IMR-90 (cell line): ENCODE measurements around the gene NGB. TPM values are rescaled to one million over a fixed set of nuclear protein-coding genes. Genes with fewer than 3 reads are reported as not detected.

ENCODE experiments used
- ATAC-seq: fragments of 200-7000 bp; cut with Tn5 transposase; 2 replicates; pipeline ENCODE4 v1.9.1; 2020; ENCODE audit warnings: low read depth, mild to moderate bottlenecking, moderate library complexity
- BruUV-seq: library from RNA; stranded (reverse); fragments of 400-500 nt; replicated peaks from 2 replicates; lab custom pipeline; 2021; lab: Mats Ljungman, UMichigan
- CTCF ChIA-PET: fragments of 300-600 bp; formaldehyde crosslinking; extraction: SDS; loops from one replicate; lab custom pipeline; 2021; ENCODE audit warnings: antibody characterized with exemption; lab: Yijun Ruan, JAX
- POLR2A ChIA-PET: fragments of 300-600 bp; sonication (Branson Sonifier 250); formaldehyde crosslinking; loops from one replicate; lab custom pipeline; 2022; ENCODE audit warnings: antibody characterized with exemption; ENCODE audit not compliant: unreplicated experiment; lab: Charles Lee
- DNase-seq: peaks from one replicate; pipeline ENCODE4 v3.0.0; 2013
- H2AFZ ChIP-seq: replicated peaks from 2 replicates; pipeline ENCODE3; 2013; ENCODE audit warnings: low read length, mild to moderate bottlenecking; ENCODE audit not compliant: poor library complexity
- H2AK5ac ChIP-seq: 2 replicates; pipeline ENCODE4 v1.6.1; 2013; ENCODE audit warnings: low read depth, low read length, inconsistent platforms
- H2AK9ac ChIP-seq: replicated peaks from 2 replicates; pipeline ENCODE3; 2013; ENCODE audit warnings: mild to moderate bottlenecking, low read depth, low read length, moderate library complexity; ENCODE audit not compliant: poor library complexity
- H2BK120ac ChIP-seq: 2 replicates; pipeline ENCODE4 v1.6.1; 2013; ENCODE audit warnings: low read depth, low read length, inconsistent platforms
- H2BK15ac ChIP-seq: 3 replicates; pipeline ENCODE4 v1.6.1; 2013; ENCODE audit warnings: low read depth, low read length, inconsistent platforms
- H2BK20ac ChIP-seq: 2 replicates; pipeline ENCODE4 v1.6.1; 2013; ENCODE audit warnings: low read depth, mild to moderate bottlenecking, inconsistent platforms, low read length, moderate library complexity
- H2BK5ac ChIP-seq: 2 replicates; pipeline ENCODE4 v1.6.1; 2013; ENCODE audit warnings: mild to moderate bottlenecking, low read depth, low read length, inconsistent platforms; ENCODE audit not compliant: poor library complexity, severe bottlenecking
- H3K14ac ChIP-seq: replicated peaks from 2 replicates; pipeline ENCODE4 v1.6.1; 2013; ENCODE audit warnings: low read depth, low read length, inconsistent platforms
- H3K18ac ChIP-seq: 2 replicates; pipeline ENCODE4 v1.6.1; 2013; ENCODE audit warnings: low read depth, low read length, control low read depth
- H3K23ac ChIP-seq: 2 replicates; pipeline ENCODE4 v1.6.1; 2013; ENCODE audit warnings: low read depth, low read length, inconsistent platforms
- H3K27ac ChIP-seq: 2 replicates; pipeline ENCODE4 v1.5.1; 2013; ENCODE audit warnings: mild to moderate bottlenecking, control low read depth, low read length; ENCODE audit not compliant: insufficient read depth
- H3K27me3 ChIP-seq: 2 replicates; pipeline ENCODE4 v1.6.1; 2013; ENCODE audit warnings: low read length; ENCODE audit not compliant: control insufficient read depth, insufficient read depth
- H3K36me3 ChIP-seq: 2 replicates; pipeline ENCODE4 v1.6.1; 2013; ENCODE audit warnings: low read length, mixed read lengths; ENCODE audit not compliant: control insufficient read depth, insufficient read depth
- H3K4ac ChIP-seq: 2 replicates; pipeline ENCODE4 v1.6.1; 2013; ENCODE audit warnings: low read depth, low read length, inconsistent platforms
- H3K4me1 ChIP-seq: 2 replicates; pipeline ENCODE4 v1.6.1; 2013; ENCODE audit warnings: low read length, mixed read lengths; ENCODE audit not compliant: control insufficient read depth, insufficient read depth
- H3K4me2 ChIP-seq: 2 replicates; pipeline ENCODE4 v1.6.1; 2013; ENCODE audit warnings: low read depth, mild to moderate bottlenecking, control low read depth, low read length, moderate library complexity
- H3K4me3 ChIP-seq: 2 replicates; pipeline ENCODE4 v1.5.1; 2013; ENCODE audit warnings: low read depth, mild to moderate bottlenecking, control low read depth, low read length, moderate library complexity; ENCODE audit not compliant: insufficient read depth
- H3K56ac ChIP-seq: 2 replicates; pipeline ENCODE4 v1.6.1; 2013; ENCODE audit warnings: low read length, inconsistent platforms; ENCODE audit not compliant: insufficient read depth; ENCODE audit errors: extremely low read depth
- H3K79me1 ChIP-seq, 2 experiments: 2 replicates each; pipeline ENCODE4 v1.6.1; 2013; ENCODE audit warnings: low read length in 2 of 2, inconsistent platforms in 1 of 2, low read depth in 1 of 2
- H3K9ac ChIP-seq: 2 replicates; pipeline ENCODE4 v1.6.1; 2013; ENCODE audit warnings: low read depth, low read length, control low read depth
- H3K9me1 ChIP-seq: 2 replicates; pipeline ENCODE4 v1.6.1; 2013; ENCODE audit warnings: low read length, inconsistent platforms; ENCODE audit not compliant: insufficient read depth
- H3K9me3 ChIP-seq: 2 replicates; pipeline ENCODE4 v1.6.1; 2013; ENCODE audit warnings: low read length; ENCODE audit not compliant: control insufficient read depth, insufficient read depth
- H4K20me1 ChIP-seq: 2 replicates; pipeline ENCODE4 v1.6.1; 2013; ENCODE audit warnings: low read length, inconsistent platforms; ENCODE audit not compliant: insufficient read depth
- H4K5ac ChIP-seq: 2 replicates; pipeline ENCODE4 v1.6.1; 2013; ENCODE audit warnings: mild to moderate bottlenecking, low read depth, low read length, control low read depth
- H4K8ac ChIP-seq, 2 experiments: 2 replicates each; pipeline ENCODE4 v1.6.1; 2013; ENCODE audit warnings: low read depth in 2 of 2, low read length in 2 of 2, control low read depth in 1 of 2, inconsistent platforms in 1 of 2
- H4K91ac ChIP-seq: 2 replicates; pipeline ENCODE4 v1.6.1; 2013; ENCODE audit warnings: low read depth, low read length, inconsistent platforms; ENCODE audit not compliant: insufficient read depth
- BHLHE40 ChIP-seq: fragments of 150-350 bp; IDR thresholded peaks from 2 replicates; pipeline ENCODE4 v1.6.1; 2016; ENCODE audit warnings: mild to moderate bottlenecking, low read depth, low read length
- CEBPB ChIP-seq: IDR thresholded peaks from 2 replicates; pipeline ENCODE4 v1.6.1; 2012; ENCODE audit warnings: low read depth, low read length, improper control_type of control experiment
- CHD1 ChIP-seq: IDR thresholded peaks from 2 replicates; pipeline ENCODE4 v1.6.1; 2012; ENCODE audit warnings: low read depth, low read length, improper control_type of control experiment
- CTCF ChIP-seq: conservative IDR thresholded peaks from 2 replicates; pipeline ENCODE4 v1.5.1; 2012; ENCODE audit warnings: mild to moderate bottlenecking, low read depth, low read length, improper control_type of control experiment
- MAFK ChIP-seq: IDR thresholded peaks from 2 replicates; pipeline ENCODE4 v1.6.1; 2012; ENCODE audit warnings: low read depth, low read length, improper control_type of control experiment
- MAZ ChIP-seq: IDR thresholded peaks from 2 replicates; pipeline ENCODE4 v1.6.1; 2012; ENCODE audit warnings: low read depth, mild to moderate bottlenecking, low read length, improper control_type of control experiment, moderate library complexity, borderline replicate concordance
- NFE2L2 ChIP-seq: fragments of 150-350 bp; IDR thresholded peaks from 2 replicates; pipeline ENCODE4 v1.6.1; 2016; ENCODE audit warnings: low read depth, mild to moderate bottlenecking, low read length
- POLR2A ChIP-seq: IDR thresholded peaks from 2 replicates; pipeline ENCODE4 v1.6.1; 2012; ENCODE audit warnings: mild to moderate bottlenecking, low read depth, low read length
- RAD21 ChIP-seq: IDR thresholded peaks from 2 replicates; pipeline ENCODE4 v1.6.1; 2012; ENCODE audit warnings: low read length, improper control_type of control experiment
- RCOR1 ChIP-seq: IDR thresholded peaks from 2 replicates; pipeline ENCODE4 v1.6.1; 2012; ENCODE audit warnings: mild to moderate bottlenecking, low read length, improper control_type of control experiment; ENCODE audit not compliant: insufficient replicate concordance
- RFX5 ChIP-seq: IDR thresholded peaks from 2 replicates; pipeline ENCODE4 v1.8.0; 2012; ENCODE audit warnings: low read depth, mild to moderate bottlenecking, low read length, moderate library complexity
- SMC3 ChIP-seq: fragments of 150-350 bp; IDR thresholded peaks from 2 replicates; pipeline ENCODE4 v1.6.1; 2016; ENCODE audit warnings: low read depth, mild to moderate bottlenecking, antibody characterized with exemption, low read length, moderate library complexity
- USF2 ChIP-seq: fragments of 150-350 bp; IDR thresholded peaks from 2 replicates; pipeline ENCODE4 v1.6.1; 2017; ENCODE audit warnings: mild to moderate bottlenecking, antibody characterized with exemption, low read length, low read depth
- WGBS, 2 experiments: methylation state at CpG; one replicate each; pipeline versions ENCODE4 v1.1.5 to v1.1.7; 2013; ENCODE audit warnings: missing lambda C conversion rate in 2 of 2; ENCODE audit not compliant: insufficient read length in 1 of 2; ENCODE audit errors: extremely low coverage in 2 of 2; 5-methylcytosine and 5-hydroxymethylcytosine counted together
- dilution Hi-C: fragments of 300-500 bp; cut with HindIII; formaldehyde crosslinking; loops from one replicate; pipeline ENCODE4 v1.14.3; 2018; ENCODE audit warnings: low sequenced_read_pairs; ENCODE audit not compliant: unreplicated experiment
- in situ Hi-C: fragments of 300-500 bp; cut with MboI; formaldehyde crosslinking; loops from 3 replicates; pipeline ENCODE4 v1.14.3; 2019; ENCODE audit warnings: low sequenced_read_pairs, inconsistent platforms, mixed read lengths
- intact Hi-C: fragments of 100-400 bp; cut with micrococcal nuclease; formaldehyde crosslinking; loops from 2 replicates; pipeline ENCODE4 v1.10.0; 2022
- polyA plus RNA-seq, 3 experiments: library from polyadenylated mRNA; depleted of rRNA; stranded (reverse); fragments of >200 nt; gene quantifications; 2 replicates each; pipeline ENCODE4 v1.2.3, GENCODE V29; 2012; ENCODE audit warnings: low replicate concordance in 1 of 3
- total RNA-seq: library from RNA; depleted of rRNA; stranded (reverse); fragments of >200 nt; gene quantifications from 2 replicates; pipeline ENCODE4 v1.2.3, GENCODE V29; 2012

Gene NGB
- total and polyA plus RNA-seq, 2 of the 4 experiments (the other 2 are of a cell fraction) = not detected

GRCh38 chr14:77276959-77277358, 6.0 kb upstream of the NGB start:
- Histone ChIP-seq H3K56ac (no peak overlapping the region), H3K4me3 (no peak overlapping the region), H3K9ac (no peak overlapping the region), H2AK9ac (no peak overlapping the region), H3K27ac (no peak overlapping the region), H2AFZ (no peak overlapping the region), H3K23ac (no peak overlapping the region), H3K4ac (no peak overlapping the region), H3K14ac (no peak overlapping the region), H3K79me1 (no peaks in the 10 kb centered on the region), H3K36me3 (peaks cover 12% of the 10 kb centered on the region; the same call in 1 of the 2 replicates), H4K5ac (no peak overlapping the region), H4K91ac (no peak overlapping the region), H2BK20ac (no peak overlapping the region), H3K4me1 (no peaks in the 10 kb centered on the region), H2AK5ac (no peak overlapping the region), H3K9me3 (no peaks in the 10 kb centered on the region), H4K20me1 (no peaks in the 10 kb centered on the region), H3K27me3 (peaks cover 5% of the 10 kb centered on the region; the same call in 1 of the 2 replicates), H2BK15ac (no peak overlapping the region), H3K9me1 (no peaks in the 10 kb centered on the region), H2BK120ac (no peak overlapping the region), H3K4me2 (no peak overlapping the region), H2BK5ac (no peak overlapping the region), H3K18ac (no peak overlapping the region), H4K8ac (no peak overlapping the region)
- ChIA-PET CTCF (no interaction called here), POLR2A (no interaction called here)
- dilution Hi-C loops = no loop called here
- intact Hi-C loops = no loop called here
- in situ Hi-C loops = no loop called here
- DNase-seq (no peak), ATAC-seq (no peak)
- no TSS peak for BruUV-seq
- WGBS, 2 experiments = 90% methylated on average over 9 of the region's 12 CpGs; no CpG with 5 or more reads in 1 of the 2 experiments
- TF ChIP-seq CEBPB (no peak), RAD21 (no peak), RFX5 (no peak), RCOR1 (no peak), CHD1 (no peak), MAFK (no peak), POLR2A (no peak), BHLHE40 (no peak), USF2 (no peak), CTCF (no peak), NFE2L2 (no peak), SMC3 (no peak), MAZ (no peak)
